ENCODE results near the gene CELF2.
A peak's percentile ranks its signal among the peaks of the same experiment; 100 is the strongest.

CELF2 gene

DNA sequence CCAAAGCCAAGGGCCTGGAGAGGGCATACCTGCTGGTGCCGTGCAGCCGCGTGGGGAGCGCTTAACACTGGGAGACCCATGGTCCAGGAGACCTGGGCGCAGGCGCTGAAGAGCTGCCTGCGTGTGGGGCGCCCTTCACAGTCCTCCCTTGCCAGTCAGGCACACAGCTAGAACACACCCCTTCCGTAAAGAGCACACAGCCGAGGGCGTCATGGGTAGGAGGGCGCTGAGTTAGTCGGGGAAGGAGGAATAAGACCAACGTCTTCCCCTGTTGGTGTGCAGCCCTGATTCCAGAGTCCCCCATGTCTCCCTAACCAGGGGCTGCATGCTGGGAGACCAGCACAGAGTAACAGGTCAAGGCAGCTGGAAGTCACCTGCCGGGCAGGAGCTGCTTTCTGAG, 319.8 kb downstream of the CELF2 start:
- DNase-seq (ENCODE audit: low spot score) = no peak
- Histone ChIP-seq H4K91ac (ENCODE audit: low read depth, low read length, poor library complexity) (no peak overlapping the region), H3K9ac (ENCODE audit: low read depth, low read length, poor library complexity) (peak overlapping the region; percentile 7), H2AK5ac (ENCODE audit: low read depth, low read length) (no peak overlapping the region), H2AFZ (ENCODE audit: low read length) (peak overlapping the region; percentile 3), H4K8ac (ENCODE audit: low read depth, low read length) (no peak overlapping the region), H3K79me1 (ENCODE audit: low read depth, low read length) (no peaks in the 10 kb centered on the region), H3K27me3 (ENCODE audit: control insufficient read depth in 3 of 3, insufficient read depth in 3 of 3, low read depth in 1 of 3, low read length in 3 of 3) (no peaks in the 10 kb centered on the region), H3K4me2 (ENCODE audit: insufficient read depth, low read length, poor library complexity, severe bottlenecking) (no peak overlapping the region), H2BK15ac (ENCODE audit: low read length) (peak overlapping the region; percentile 25), H3K9me3 (replicated peaks in 1 of 2; ENCODE audit: control insufficient read depth in 2 of 2, insufficient read depth in 1 of 2, low read depth in 1 of 2, low read length in 2 of 2) (no peaks in the 10 kb centered on the region), H2BK120ac (ENCODE audit: low read depth, low read length) (no peak overlapping the region), H3K4me1 (ENCODE audit: control insufficient read depth in 2 of 2, insufficient read depth in 1 of 2, low read depth in 1 of 2, low read length in 2 of 2) (peaks cover 22 to 26% of the 10 kb centered on the region in 2 donors), H3K4me3 (ENCODE audit: low read length in 2 of 2) (no peak overlapping the region), H3K4ac (ENCODE audit: low read length) (no peak overlapping the region), H3K14ac (ENCODE audit: low read length) (peak overlapping the region; percentile 43), H3K27ac (replicated peaks; ENCODE audit: low read length) (no peak overlapping the region), H2BK12ac (ENCODE audit: low read length) (peak overlapping the region; percentile 75), H3K36me3 (replicated peaks in 1 of 2; ENCODE audit: control insufficient read depth in 2 of 2, insufficient read depth in 2 of 2, low read length in 2 of 2) (no peaks in the 10 kb centered on the region), H2BK5ac (ENCODE audit: low read length) (no peak overlapping the region), H3K23ac (ENCODE audit: low read depth, low read length, poor library complexity) (peak overlapping the region; percentile 45), H3K18ac (ENCODE audit: low read length) (peak overlapping the region; percentile 61)
- no CpG with 5 or more reads among the region's 15 CpGs for WGBS, 2 donors (ENCODE audit: extremely low coverage in 2 of 2, insufficient read length in 2 of 2, insufficient replicate concordance in 1 of 2)

DNA sequence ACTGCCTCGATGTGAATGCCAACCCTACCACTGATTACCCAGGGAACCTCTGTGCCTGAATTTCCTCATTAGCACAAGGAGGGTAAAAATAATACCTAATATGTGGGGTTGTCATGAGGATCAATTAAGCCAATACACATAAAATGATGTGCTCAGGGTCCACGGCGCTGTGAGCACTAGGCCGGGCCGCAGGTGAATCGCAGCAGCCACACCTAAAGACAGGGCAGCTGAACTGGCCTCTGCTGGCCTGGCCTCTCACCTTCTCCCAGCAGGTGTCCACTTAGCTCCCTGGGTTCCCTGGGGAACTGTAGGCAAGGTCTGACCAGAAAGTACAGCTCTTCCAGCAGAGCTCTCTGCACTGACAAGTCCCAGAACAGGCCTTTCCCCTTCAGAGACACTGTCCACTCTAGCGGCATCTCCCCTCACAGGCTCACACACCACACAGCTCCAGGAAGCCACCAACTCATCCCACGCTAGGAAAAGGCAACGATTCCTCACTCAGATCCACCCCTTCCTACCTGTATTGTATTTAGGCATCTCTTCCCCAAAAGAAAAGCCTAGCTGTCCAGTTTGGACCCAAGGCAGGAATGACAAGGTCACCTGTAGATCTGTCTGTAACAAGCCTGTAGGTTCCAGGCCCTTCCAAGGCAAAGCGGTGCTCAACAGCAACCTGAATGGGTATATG, 320.6 kb downstream of the CELF2 start:
- no peak overlapping the region for H3K14ac ChIP-seq (ENCODE audit: low read length)
- H3K4ac ChIP-seq (ENCODE audit: low read length) = no peak overlapping the region
- no peak overlapping the region for H3K4me2 ChIP-seq (ENCODE audit: insufficient read depth, low read length, poor library complexity, severe bottlenecking)
- no peak overlapping the region for H4K91ac ChIP-seq (ENCODE audit: low read depth, low read length, poor library complexity)
- no peak overlapping the region for H2AFZ ChIP-seq (ENCODE audit: low read length)
- no peak overlapping the region for H2BK12ac ChIP-seq (ENCODE audit: low read length)
- H3K18ac ChIP-seq (ENCODE audit: low read length) = peak overlapping the region; percentile 46
- H3K9ac ChIP-seq (ENCODE audit: low read depth, low read length, poor library complexity) = no peak overlapping the region
- no peak overlapping the region for H3K27ac ChIP-seq (replicated peaks; ENCODE audit: low read length)
- no CpG with 5 or more reads among the region's 10 CpGs for WGBS, 2 donors (ENCODE audit: extremely low coverage in 2 of 2, insufficient read length in 2 of 2, insufficient replicate concordance in 1 of 2)
- H4K8ac ChIP-seq (ENCODE audit: low read depth, low read length) = no peak overlapping the region
- H3K4me1 ChIP-seq (ENCODE audit: control insufficient read depth in 2 of 2, insufficient read depth in 1 of 2, low read depth in 1 of 2, low read length in 2 of 2) = peaks cover 22 to 26% of the 10 kb centered on the region in 2 donors
- H3K36me3 ChIP-seq (replicated peaks in 1 of 2; ENCODE audit: control insufficient read depth in 2 of 2, insufficient read depth in 2 of 2, low read length in 2 of 2) = no peaks in the 10 kb centered on the region
- no peak overlapping the region for H2BK120ac ChIP-seq (ENCODE audit: low read depth, low read length)
- peak overlapping the region; percentile 29 for H2BK15ac ChIP-seq (ENCODE audit: low read length)
- DNase-seq (ENCODE audit: low spot score) = no peak
- H2BK5ac ChIP-seq (ENCODE audit: low read length) = no peak overlapping the region
- no peaks in the 10 kb centered on the region for H3K27me3 ChIP-seq (ENCODE audit: control insufficient read depth in 3 of 3, insufficient read depth in 3 of 3, low read depth in 1 of 3, low read length in 3 of 3)
- no peak overlapping the region for H3K4me3 ChIP-seq (ENCODE audit: low read length in 2 of 2)
- H3K79me1 ChIP-seq (ENCODE audit: low read depth, low read length) = no peaks in the 10 kb centered on the region
- no peak overlapping the region for H2AK5ac ChIP-seq (ENCODE audit: low read depth, low read length)
- H3K9me3 ChIP-seq (replicated peaks in 1 of 2; ENCODE audit: control insufficient read depth in 2 of 2, insufficient read depth in 1 of 2, low read depth in 1 of 2, low read length in 2 of 2) = no peaks in the 10 kb centered on the region
- H3K23ac ChIP-seq (ENCODE audit: low read depth, low read length, poor library complexity) = no peak overlapping the region

DNA sequence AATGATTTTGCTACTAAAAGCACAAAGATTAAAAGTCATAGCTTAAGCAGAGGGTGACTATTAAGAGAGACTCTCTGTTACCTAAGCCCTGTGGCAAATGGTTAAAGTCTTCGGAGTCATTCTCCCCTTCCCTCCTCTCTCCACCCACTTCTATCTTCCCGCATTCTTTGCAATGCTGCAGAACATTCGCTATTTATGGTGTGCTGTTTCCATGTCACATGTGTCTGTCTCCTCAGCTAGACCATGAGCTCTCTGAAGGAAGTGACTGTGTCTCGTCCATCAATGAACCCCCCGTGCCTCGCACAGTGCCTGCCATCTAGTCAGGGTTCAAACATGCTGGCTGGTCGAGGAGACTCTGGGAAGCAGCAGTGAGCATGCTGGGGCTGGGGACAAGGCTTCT, 321.3 kb downstream of the CELF2 start:
- no peaks in the 10 kb centered on the region for H3K9me3 ChIP-seq (replicated peaks in 1 of 2; ENCODE audit: control insufficient read depth in 2 of 2, insufficient read depth in 1 of 2, low read depth in 1 of 2, low read length in 2 of 2)
- H2BK120ac ChIP-seq (ENCODE audit: low read depth, low read length) = no peak overlapping the region
- H4K91ac ChIP-seq (ENCODE audit: low read depth, low read length, poor library complexity) = no peak overlapping the region
- H2BK5ac ChIP-seq (ENCODE audit: low read length) = no peak overlapping the region
- H3K18ac ChIP-seq (ENCODE audit: low read length) = peak overlapping the region; percentile 6
- H2AK5ac ChIP-seq (ENCODE audit: low read depth, low read length) = no peak overlapping the region
- H3K79me1 ChIP-seq (ENCODE audit: low read depth, low read length) = no peaks in the 10 kb centered on the region
- no peak overlapping the region for H2BK15ac ChIP-seq (ENCODE audit: low read length)
- WGBS, 2 donors (ENCODE audit: extremely low coverage in 2 of 2, insufficient read length in 2 of 2, insufficient replicate concordance in 1 of 2) = no CpG with 5 or more reads among the region's 7 CpGs
- H3K9ac ChIP-seq (ENCODE audit: low read depth, low read length, poor library complexity) = no peak overlapping the region
- no peak overlapping the region for H3K4ac ChIP-seq (ENCODE audit: low read length)
- H3K23ac ChIP-seq (ENCODE audit: low read depth, low read length, poor library complexity) = no peak overlapping the region
- H3K14ac ChIP-seq (ENCODE audit: low read length) = no peak overlapping the region
- no peak overlapping the region for H2BK12ac ChIP-seq (ENCODE audit: low read length)
- DNase-seq (ENCODE audit: low spot score) = no peak
- no peaks in the 10 kb centered on the region for H3K27me3 ChIP-seq (ENCODE audit: control insufficient read depth in 3 of 3, insufficient read depth in 3 of 3, low read depth in 1 of 3, low read length in 3 of 3)
- H3K36me3 ChIP-seq (replicated peaks in 1 of 2; ENCODE audit: control insufficient read depth in 2 of 2, insufficient read depth in 2 of 2, low read length in 2 of 2) = no peaks in the 10 kb centered on the region
- H4K8ac ChIP-seq (ENCODE audit: low read depth, low read length) = no peak overlapping the region
- no peak overlapping the region for H3K4me3 ChIP-seq (ENCODE audit: low read length in 2 of 2)
- H2AFZ ChIP-seq (ENCODE audit: low read length) = no peak overlapping the region
- H3K4me1 ChIP-seq (ENCODE audit: control insufficient read depth in 2 of 2, insufficient read depth in 1 of 2, low read depth in 1 of 2, low read length in 2 of 2) = peaks cover 22 to 26% of the 10 kb centered on the region in 2 donors
- H3K27ac ChIP-seq (replicated peaks; ENCODE audit: low read length) = no peak overlapping the region
- H3K4me2 ChIP-seq (ENCODE audit: insufficient read depth, low read length, poor library complexity, severe bottlenecking) = no peak overlapping the region

DNA sequence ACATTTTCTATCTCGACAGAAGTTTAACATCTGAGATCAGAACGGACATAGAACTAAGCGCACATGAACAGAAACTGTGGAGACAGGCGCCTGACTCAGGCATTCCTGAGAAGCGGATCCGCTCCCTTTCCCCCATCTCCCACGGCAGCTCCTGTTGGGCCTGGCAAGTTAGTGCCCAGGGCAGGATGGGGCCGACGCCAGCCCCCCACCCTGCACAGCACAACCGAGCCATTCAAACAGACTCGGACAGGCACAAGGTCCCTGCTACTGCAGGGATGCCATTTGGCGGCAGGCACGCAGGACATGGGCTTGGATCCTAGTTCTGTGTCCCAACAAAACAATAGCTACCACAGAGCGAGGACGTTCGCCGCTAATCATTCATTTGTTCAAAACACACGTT, 322.0 kb downstream of the CELF2 start:
- WGBS, 2 donors (ENCODE audit: extremely low coverage in 2 of 2, insufficient read length in 2 of 2, insufficient replicate concordance in 1 of 2) = no CpG with 5 or more reads among the region's 18 CpGs
- H3K23ac ChIP-seq (ENCODE audit: low read depth, low read length, poor library complexity) = no peak overlapping the region
- no peak overlapping the region for H2BK5ac ChIP-seq (ENCODE audit: low read length)
- no peak overlapping the region for H2BK12ac ChIP-seq (ENCODE audit: low read length)
- peak overlapping the region; percentile 40 for H3K18ac ChIP-seq (ENCODE audit: low read length)
- H3K36me3 ChIP-seq (replicated peaks in 1 of 2; ENCODE audit: control insufficient read depth in 2 of 2, insufficient read depth in 2 of 2, low read length in 2 of 2) = no peaks in the 10 kb centered on the region
- no peak overlapping the region for H2BK120ac ChIP-seq (ENCODE audit: low read depth, low read length)
- H3K4me2 ChIP-seq (ENCODE audit: insufficient read depth, low read length, poor library complexity, severe bottlenecking) = no peak overlapping the region
- H3K9me3 ChIP-seq (replicated peaks in 1 of 2; ENCODE audit: control insufficient read depth in 2 of 2, insufficient read depth in 1 of 2, low read depth in 1 of 2, low read length in 2 of 2) = no peaks in the 10 kb centered on the region
- no peak overlapping the region for H3K4ac ChIP-seq (ENCODE audit: low read length)
- no peaks in the 10 kb centered on the region for H3K79me1 ChIP-seq (ENCODE audit: low read depth, low read length)
- H3K27me3 ChIP-seq (ENCODE audit: control insufficient read depth in 3 of 3, insufficient read depth in 3 of 3, low read depth in 1 of 3, low read length in 3 of 3) = no peaks in the 10 kb centered on the region
- no peak overlapping the region for H4K91ac ChIP-seq (ENCODE audit: low read depth, low read length, poor library complexity)
- H3K14ac ChIP-seq (ENCODE audit: low read length) = no peak overlapping the region
- H2AK5ac ChIP-seq (ENCODE audit: low read depth, low read length) = no peak overlapping the region
- no peak overlapping the region for H3K27ac ChIP-seq (replicated peaks; ENCODE audit: low read length)
- peaks cover 22 to 26% of the 10 kb centered on the region in 2 donors for H3K4me1 ChIP-seq (ENCODE audit: control insufficient read depth in 2 of 2, insufficient read depth in 1 of 2, low read depth in 1 of 2, low read length in 2 of 2)
- H3K9ac ChIP-seq (ENCODE audit: low read depth, low read length, poor library complexity) = no peak overlapping the region
- no peak overlapping the region for H3K4me3 ChIP-seq (ENCODE audit: low read length in 2 of 2)
- no peak overlapping the region for H4K8ac ChIP-seq (ENCODE audit: low read depth, low read length)
- H2BK15ac ChIP-seq (ENCODE audit: low read length) = no peak overlapping the region
- DNase-seq (ENCODE audit: low spot score) = no peak
- no peak overlapping the region for H2AFZ ChIP-seq (ENCODE audit: low read length)
